MM.1S (cell line): ENCODE data around the gene OSBPL5.

ENCODE experiments used
- DNase-seq: peaks from one replicate; pipeline ENCODE4 v3.0.0-alpha.2; 2015
- H2AFZ ChIP-seq: fragments of 300-600 bp; sonication (generic); 2 replicates; pipeline ENCODE4 v1.6.0; 2016; ENCODE audit warnings: antibody characterized with exemption, low read length
- H3F3A ChIP-seq: fragments of 300-600 bp; sonication (generic); 2 replicates; pipeline ENCODE4 v1.6.1; 2016; ENCODE audit warnings: mild to moderate bottlenecking, antibody characterized with exemption, low read length, moderate library complexity, mixed read lengths; ENCODE audit not compliant: insufficient read depth
- H3K27ac ChIP-seq: fragments of 300-600 bp; sonication (generic); 2 replicates; pipeline ENCODE4 v1.5.1; 2016; ENCODE audit warnings: mild to moderate bottlenecking, low read length
- H3K27me3 ChIP-seq: fragments of 300-600 bp; sonication (generic); replicated peaks from 2 replicates; pipeline ENCODE4 v1.6.0; 2016; ENCODE audit warnings: low read length; ENCODE audit not compliant: insufficient read depth
- H3K36me3 ChIP-seq: fragments of 300-600 bp; sonication (generic); replicated peaks from 2 replicates; pipeline ENCODE4 v1.6.1; 2016; ENCODE audit warnings: mild to moderate bottlenecking, low read length, mixed read lengths; ENCODE audit not compliant: insufficient read depth
- H3K4me1 ChIP-seq: fragments of 300-600 bp; sonication (generic); 2 replicates; pipeline ENCODE4 v1.6.1; 2016; ENCODE audit warnings: low read length, mixed read lengths
- H3K4me2 ChIP-seq: fragments of 300-600 bp; sonication (generic); 2 replicates; pipeline ENCODE4 v1.6.0; 2016; ENCODE audit warnings: low read depth, low read length
- H3K4me3 ChIP-seq: fragments of 300-600 bp; sonication (generic); 2 replicates; pipeline ENCODE4 v1.5.1; 2016; ENCODE audit warnings: low read length, mixed read lengths
- H3K79me2 ChIP-seq: fragments of 300-600 bp; sonication (generic); 2 replicates; pipeline ENCODE4 v1.6.1; 2016; ENCODE audit warnings: mixed run types, low read length, mixed read lengths
- H3K9ac ChIP-seq: fragments of 300-600 bp; sonication (generic); 2 replicates; pipeline ENCODE4 v1.6.1; 2016; ENCODE audit warnings: low read length, mixed read lengths
- H3K9me2 ChIP-seq: fragments of 300-600 bp; sonication (generic); replicated peaks from 2 replicates; pipeline ENCODE4 v1.6.1; 2016; ENCODE audit warnings: mild to moderate bottlenecking, low read length, mixed read lengths; ENCODE audit not compliant: insufficient read depth
- H3K9me3 ChIP-seq: fragments of 300-600 bp; sonication (generic); replicated peaks from 2 replicates; pipeline ENCODE4 v1.6.1; 2016; ENCODE audit warnings: mild to moderate bottlenecking, low read length, mixed read lengths; ENCODE audit not compliant: insufficient read depth
- H4K20me1 ChIP-seq: fragments of 300-600 bp; sonication (generic); 2 replicates; pipeline ENCODE4 v1.6.1; 2016; ENCODE audit warnings: mild to moderate bottlenecking, low read length, moderate library complexity, mixed read lengths; ENCODE audit not compliant: insufficient read depth
- EZH2 ChIP-seq: fragments of 300-600 bp; sonication (generic); optimal IDR thresholded peaks from 2 replicates; pipeline ENCODE3; 2017; ENCODE audit warnings: low read depth, mild to moderate bottlenecking, antibody characterized with exemption, low read length, mixed read lengths
- EZH2phosphoT487 ChIP-seq: fragments of 300-600 bp; sonication (generic); IDR thresholded peaks from 2 replicates; pipeline ENCODE4 v1.6.1; 2018; ENCODE audit warnings: antibody characterized with exemption, low read length
- TF ChIP-seq, protein P1 (sequence below): fragments of 300-600 bp; sonication (generic); IDR thresholded peaks from 2 replicates; pipeline ENCODE4 v1.5.1; 2016; ENCODE audit warnings: antibody characterized with exemption, low read length, mixed read lengths

The OSBPL5 gene

DNA sequence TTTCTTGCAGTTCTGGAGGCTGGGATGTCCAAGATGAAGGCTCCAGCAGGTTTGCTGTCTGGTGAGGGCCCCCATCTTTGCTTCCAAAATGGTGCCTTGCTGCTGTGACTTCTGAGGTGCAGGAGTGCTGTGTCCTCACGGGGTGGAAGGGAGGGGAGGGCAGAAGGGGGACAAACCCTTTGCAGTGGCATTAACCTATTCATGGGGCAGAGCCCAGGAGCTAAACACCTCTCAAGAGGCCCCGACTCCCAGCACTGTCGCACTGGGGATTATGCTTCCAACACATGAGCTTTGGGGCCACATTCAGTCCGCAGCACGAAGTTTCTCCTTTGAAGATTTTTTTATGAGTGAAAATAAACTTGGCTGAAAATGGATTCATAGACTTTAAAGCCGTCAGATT, 25.5 kb upstream of the OSBPL5 start:
- H3K79me2 ChIP-seq, result no peaks in the 10 kb centered on the region
- TF ChIP-seq EZH2phosphoT487 (no peak), EZH2 (no peak)
- TF ChIP-seq, protein P1, sequence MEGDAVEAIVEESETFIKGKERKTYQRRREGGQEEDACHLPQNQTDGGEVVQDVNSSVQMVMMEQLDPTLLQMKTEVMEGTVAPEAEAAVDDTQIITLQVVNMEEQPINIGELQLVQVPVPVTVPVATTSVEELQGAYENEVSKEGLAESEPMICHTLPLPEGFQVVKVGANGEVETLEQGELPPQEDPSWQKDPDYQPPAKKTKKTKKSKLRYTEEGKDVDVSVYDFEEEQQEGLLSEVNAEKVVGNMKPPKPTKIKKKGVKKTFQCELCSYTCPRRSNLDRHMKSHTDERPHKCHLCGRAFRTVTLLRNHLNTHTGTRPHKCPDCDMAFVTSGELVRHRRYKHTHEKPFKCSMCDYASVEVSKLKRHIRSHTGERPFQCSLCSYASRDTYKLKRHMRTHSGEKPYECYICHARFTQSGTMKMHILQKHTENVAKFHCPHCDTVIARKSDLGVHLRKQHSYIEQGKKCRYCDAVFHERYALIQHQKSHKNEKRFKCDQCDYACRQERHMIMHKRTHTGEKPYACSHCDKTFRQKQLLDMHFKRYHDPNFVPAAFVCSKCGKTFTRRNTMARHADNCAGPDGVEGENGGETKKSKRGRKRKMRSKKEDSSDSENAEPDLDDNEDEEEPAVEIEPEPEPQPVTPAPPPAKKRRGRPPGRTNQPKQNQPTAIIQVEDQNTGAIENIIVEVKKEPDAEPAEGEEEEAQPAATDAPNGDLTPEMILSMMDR, result no peak
- no peak overlapping the region for H3K27ac ChIP-seq

DNA sequence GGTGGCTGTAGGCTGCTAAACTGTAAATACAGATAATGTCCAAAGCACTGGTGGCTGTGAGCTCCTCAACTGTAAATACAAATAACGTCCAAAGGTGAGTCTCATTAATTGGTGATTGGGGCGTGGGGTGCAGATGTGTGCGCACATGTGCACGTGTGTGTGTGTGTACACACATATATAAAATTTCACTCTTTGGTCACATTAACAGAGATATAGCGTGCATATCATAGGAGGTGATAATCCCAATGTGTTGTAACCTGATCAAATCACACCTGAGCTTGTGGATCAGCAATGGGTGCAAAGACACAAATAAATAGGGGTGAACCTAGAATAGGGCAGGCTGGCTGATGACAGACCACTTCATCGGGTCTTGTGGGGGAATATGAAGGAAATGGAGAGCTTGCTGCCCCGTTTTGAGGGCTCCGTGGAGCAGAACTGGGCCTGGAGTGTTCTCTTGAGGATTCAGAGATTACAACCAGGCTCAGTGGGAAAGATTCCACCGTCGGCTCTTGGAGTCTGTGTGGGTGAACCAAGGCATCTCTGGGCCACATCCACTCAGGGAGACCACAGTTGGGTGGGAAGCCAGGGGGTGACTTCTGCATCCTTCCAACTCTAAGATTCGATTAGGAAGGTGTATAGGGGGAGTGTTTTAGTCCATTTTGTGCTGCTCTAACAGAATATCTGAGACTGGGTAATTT, 24.9 kb upstream of the OSBPL5 start:
- Histone ChIP-seq H3K4me2 (no peak overlapping the region), H2AFZ (no peak overlapping the region), H3K9me3 (no peaks in the 10 kb centered on the region), H3K4me1 (no peaks in the 10 kb centered on the region), H3K36me3 (no peaks in the 10 kb centered on the region), H3K9ac (no peak overlapping the region), H3F3A (no peaks in the 10 kb centered on the region), H3K27me3 (peaks cover 73% of the 10 kb centered on the region), H3K27ac (no peak overlapping the region), H4K20me1 (no peaks in the 10 kb centered on the region), H3K4me3 (no peak overlapping the region), H3K79me2 (no peaks in the 10 kb centered on the region), H3K9me2 (no peaks in the 10 kb centered on the region)
- no peak for DNase-seq
- TF ChIP-seq, protein P1, result no peak
- TF ChIP-seq EZH2 (no peak), EZH2phosphoT487 (no peak)

More for the DNA sequence above, 25.5 kb upstream of the OSBPL5 start:
- H2AFZ ChIP-seq, result no peak overlapping the region
- no peaks in the 10 kb centered on the region for H3K36me3 ChIP-seq
- H3K9me3 ChIP-seq, result no peaks in the 10 kb centered on the region
- H3K4me2 ChIP-seq, result no peak overlapping the region
- no peak for DNase-seq
- no peaks in the 10 kb centered on the region for H3K9me2 ChIP-seq
- no peak overlapping the region for H3K4me3 ChIP-seq
- H4K20me1 ChIP-seq, result no peaks in the 10 kb centered on the region
- no peaks in the 10 kb centered on the region for H3F3A ChIP-seq
- no peaks in the 10 kb centered on the region for H3K4me1 ChIP-seq
- H3K27me3 ChIP-seq, result peaks cover 74% of the 10 kb centered on the region
- no peak overlapping the region for H3K9ac ChIP-seq

DNA sequence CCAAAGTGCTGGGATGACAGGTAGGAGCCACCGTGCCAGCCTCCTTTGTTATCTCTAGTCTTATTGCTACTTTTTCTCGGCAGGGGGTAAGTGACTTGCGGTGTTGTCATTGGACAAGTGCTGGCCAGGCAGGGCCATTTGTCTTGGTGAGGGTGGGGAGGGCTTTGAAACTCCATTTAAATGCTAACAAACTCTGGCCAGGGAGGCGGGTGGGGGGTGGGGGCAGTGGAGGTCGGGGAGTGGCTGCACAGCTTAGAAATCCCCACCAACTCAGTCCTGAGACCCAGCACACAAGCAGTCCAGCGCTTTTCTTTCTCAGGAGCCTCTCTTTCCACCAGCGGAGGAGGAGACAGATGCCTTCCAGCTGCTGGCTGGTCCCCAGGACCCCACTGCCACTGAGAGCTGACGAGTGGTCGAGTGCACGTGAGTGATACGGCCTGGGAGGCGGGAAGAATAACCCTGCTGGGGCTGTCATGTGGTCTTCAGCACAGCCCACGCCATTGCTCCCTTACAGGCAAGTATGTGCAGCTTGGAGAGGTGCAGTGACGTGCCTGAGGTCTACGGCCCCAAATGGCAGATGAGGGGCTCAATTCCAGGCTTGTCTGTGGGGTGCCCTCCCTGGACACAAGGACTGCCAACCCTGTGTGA, 24.2 kb upstream of the OSBPL5 start:
- Histone ChIP-seq H3K4me1 (no peaks in the 10 kb centered on the region), H3K27me3 (peaks cover 69% of the 10 kb centered on the region), H3K4me2 (no peak overlapping the region), H3F3A (no peaks in the 10 kb centered on the region), H4K20me1 (no peaks in the 10 kb centered on the region), H3K9me2 (no peaks in the 10 kb centered on the region), H3K79me2 (no peaks in the 10 kb centered on the region), H3K36me3 (no peaks in the 10 kb centered on the region), H3K9ac (no peak overlapping the region), H2AFZ (no peak overlapping the region), H3K9me3 (no peaks in the 10 kb centered on the region), H3K4me3 (no peak overlapping the region), H3K27ac (no peak overlapping the region)
- no peak for DNase-seq
- TF ChIP-seq, protein P1, result no peak
- TF ChIP-seq EZH2phosphoT487 (no peak), EZH2 (no peak)
